LoVo (cell line): ENCODE results near the gene WDR72.
"Not testable (repeated sequence)": the region's sequence is repeated elsewhere in the genome, so short reads cannot be mapped to it uniquely, and the experiment has no call there.

Source experiments
- DNase-seq: peaks from one replicate; pipeline ENCODE4 v3.0.0-alpha.2; 2016; ENCODE audit warnings: low spot score

The WDR72 gene

DNA sequence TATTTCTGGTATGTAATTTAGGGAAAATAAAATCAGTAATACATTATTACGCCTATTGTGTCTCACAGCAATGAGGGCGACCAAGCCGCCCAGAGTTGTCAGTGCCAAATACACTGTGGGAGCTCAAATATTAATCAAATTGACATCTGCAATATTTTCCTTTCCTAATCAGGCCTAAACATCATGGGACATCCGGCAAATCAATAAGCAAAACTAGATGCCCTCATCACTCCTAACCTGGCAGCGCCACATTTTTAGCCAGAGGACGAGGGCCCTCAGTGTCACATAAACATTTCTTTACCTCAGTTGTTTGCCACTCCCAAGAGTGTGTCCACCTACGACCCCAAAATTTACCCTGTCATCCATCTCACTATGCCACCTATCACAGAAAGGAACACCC lies 64.1 kb downstream of the WDR72 start:
- DNase-seq, result no peak

DNA sequence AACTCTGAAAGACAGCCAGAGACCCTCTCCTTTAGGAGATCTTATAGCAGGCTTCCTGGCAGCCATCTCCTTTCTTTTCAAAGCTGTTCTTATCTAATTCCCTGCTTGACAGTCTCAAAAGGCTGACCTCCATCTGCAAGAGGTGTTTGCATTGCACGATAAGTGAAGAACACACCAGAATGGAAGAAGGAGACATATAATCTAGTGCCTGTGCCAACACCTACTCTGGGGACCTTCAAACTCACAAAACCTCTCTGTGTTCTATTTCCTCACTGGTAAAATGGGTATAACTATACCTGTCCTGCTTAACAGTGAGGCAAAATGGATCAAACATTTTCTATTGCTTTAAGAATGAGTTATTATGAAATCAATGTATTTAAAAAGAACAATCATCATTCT lies 65.0 kb downstream of the WDR72 start:
- DNase-seq, result no peak

DNA sequence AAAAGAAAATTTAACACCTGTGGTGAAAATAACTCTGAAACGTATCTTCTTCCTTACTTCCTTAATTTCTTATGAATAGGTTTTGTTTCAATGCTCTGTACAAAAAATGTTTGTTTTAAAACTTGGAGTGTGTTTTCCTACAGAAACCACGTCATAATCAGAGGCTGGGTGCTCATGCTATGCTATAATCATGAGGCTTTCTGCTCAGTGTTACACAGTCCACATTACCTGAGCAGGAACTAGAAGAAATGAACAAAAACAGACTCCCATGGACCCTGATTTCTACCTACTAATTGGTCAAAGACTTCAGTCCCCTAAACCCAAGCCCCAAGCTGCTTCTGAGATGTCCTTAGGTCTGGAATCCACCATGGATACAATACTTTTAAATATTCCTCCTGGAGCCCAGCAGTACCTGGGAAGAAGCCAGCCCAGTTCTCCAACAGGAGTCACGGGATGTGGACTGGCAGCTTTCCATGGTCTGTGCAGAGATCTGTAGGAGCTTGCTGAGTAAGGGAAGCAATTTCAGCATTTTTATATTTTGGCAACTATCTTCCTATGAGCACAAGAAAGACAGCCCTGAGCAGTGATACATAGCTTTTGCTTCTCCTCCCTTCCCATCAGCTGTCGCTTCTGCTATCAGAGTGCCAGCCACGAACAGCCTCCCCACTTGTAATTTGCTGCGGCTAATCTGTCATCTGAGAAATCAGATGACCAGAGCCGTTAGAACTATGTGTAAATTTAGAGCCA lies 65.6 kb downstream of the WDR72 start:
- DNase-seq, result no peak

DNA sequence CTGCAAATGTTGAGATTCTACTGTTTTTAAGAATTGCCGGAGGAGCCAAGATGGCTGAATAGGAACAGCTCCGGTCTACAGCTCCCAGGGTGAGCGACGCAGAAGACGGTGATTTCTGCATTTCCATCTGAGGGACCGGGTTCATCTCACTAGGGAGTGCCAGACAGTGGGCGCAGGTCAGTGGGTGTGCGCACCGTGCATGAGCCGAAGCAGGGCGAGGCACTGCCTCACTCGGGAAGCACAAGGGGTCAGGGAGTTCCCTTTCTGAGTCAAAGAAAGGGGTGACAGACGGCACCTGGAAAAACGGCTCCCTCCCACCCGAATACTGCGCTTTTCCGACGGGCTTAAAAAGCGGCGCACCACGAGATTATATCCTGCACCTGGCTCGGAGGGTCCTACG lies 75.3 kb downstream of the WDR72 start:
- DNase-seq, result not testable (repeated sequence)

DNA sequence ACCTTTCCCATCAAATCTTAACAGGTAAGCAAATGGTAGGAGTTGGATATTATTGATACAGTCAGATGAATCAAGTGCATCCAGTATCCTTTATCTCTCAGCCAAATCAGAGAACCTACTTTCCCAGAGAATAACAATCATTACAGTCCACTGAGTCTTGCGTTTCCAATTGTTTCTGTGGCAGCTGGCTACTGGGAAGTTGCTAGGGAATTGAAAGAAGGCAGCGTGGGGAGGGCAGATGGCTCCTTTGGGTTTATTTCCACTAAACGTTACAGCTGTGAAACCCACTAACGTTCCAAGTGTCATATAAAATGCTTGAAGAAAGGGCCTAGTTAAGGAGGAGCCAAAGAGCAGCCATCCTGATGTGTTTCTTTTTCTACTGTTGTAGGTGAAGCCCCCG lies 78.4 kb downstream of the WDR72 start:
- no peak for DNase-seq

DNA sequence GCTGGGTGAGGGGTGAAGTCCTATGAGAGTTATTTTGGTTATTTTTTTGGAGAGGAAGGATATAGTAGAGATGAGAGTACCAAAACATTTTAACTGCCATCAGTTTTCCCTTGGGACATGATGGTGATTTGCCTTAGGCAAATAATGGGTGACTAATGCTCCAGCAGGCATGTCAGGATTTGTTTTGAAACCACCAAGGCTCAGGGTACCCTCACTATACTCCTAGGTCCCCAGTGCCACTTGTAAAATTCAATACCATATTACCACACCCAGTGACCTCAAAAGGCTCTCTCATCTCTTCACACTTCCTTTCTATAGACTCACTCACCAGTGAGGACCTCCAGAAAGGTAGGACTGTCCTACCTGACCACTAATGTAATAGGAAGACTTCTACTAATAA lies 83.6 kb downstream of the WDR72 start:
- DNase-seq, result no peak

DNA sequence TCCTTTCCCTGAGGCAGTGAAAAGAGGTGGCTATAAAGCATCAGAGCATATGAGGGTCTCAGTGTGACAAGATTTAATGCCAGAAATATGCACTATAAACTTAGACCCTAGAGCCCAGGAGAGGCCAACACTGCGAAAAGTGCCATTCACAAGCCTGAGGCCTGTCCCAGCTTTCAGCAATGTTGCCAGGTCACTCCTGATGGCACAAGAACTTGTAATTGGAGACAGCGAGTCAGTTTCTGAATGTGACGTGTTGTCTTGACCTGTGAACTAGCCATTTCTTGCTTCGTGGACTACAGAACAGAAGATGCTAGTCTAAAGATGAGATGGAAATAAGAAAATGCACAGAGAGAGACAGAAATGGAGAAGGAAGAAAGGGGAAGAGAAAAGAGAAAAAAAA lies 87.9 kb downstream of the WDR72 start:
- no peak for DNase-seq

DNA sequence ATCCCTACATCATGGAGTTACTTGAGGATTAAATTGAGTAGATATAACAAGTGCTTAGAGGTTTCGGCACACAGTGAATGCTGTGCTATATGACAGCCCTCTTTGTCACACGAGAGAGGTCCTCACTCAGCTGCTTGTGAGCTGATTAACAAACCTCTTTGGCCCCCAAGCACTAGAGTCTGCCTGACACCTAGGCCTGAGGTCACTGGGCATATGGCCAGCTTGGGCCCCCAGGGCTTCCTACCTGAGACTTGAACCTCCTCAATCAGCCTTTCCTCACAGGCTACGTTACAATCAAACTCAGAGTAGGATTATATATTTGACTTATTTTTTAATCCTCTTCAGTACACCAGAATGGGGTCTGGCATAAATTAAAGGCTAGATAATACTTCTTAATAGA lies 88.8 kb downstream of the WDR72 start:
- DNase-seq, result no peak

DNA sequence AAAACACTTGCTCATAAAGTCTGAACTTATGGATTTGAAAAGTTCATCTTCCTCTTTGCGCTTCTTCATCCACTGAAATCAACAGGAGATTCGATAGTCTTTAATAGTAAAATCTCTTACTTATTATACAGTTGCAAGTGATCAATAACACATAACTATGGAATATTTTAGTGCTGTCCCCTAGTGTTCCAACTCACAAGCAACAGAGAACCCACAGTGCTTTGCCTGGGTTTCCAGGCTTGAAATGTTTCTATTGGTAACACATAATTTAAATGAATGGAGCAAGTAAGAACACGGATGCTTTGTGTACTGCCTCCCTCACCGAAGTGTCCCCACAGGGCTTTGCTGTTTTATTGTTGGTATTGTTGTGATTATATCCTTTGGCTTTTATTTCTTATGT lies 93.5 kb downstream of the WDR72 start:
- no peak for DNase-seq

DNA sequence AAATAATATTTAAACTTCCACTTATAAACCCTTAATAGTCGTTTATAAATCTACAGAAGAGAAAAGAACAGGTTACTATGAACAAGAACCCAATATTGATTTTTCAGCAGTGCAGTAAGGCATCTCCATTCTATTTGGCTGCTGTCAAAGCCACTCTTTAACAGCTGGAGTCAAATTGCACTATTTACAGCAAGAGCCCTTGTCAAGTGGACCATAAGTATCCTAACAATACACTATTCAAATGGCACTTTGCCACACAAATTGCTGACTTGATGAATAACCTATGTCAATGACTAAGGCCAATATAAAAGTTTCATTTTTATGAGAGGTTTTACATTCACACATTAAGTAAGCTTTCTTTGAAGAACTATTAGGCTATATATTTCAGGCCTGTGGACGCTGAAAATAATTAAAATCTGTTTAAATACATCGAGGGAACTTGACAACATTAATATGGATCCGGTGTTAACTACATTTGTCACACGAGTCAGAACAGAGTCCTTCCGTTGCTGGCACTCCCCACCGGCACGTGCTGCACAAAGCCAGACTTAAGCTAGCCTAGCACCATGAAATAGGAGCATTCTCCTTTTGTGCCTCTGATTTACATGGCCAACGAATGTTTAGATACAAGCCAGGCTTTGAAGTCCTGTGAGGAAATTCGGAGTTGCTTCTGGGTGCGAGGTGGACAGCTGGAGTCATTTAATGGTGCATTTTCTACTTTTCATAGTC lies 100.5 kb downstream of the WDR72 start:
- no peak for DNase-seq

DNA sequence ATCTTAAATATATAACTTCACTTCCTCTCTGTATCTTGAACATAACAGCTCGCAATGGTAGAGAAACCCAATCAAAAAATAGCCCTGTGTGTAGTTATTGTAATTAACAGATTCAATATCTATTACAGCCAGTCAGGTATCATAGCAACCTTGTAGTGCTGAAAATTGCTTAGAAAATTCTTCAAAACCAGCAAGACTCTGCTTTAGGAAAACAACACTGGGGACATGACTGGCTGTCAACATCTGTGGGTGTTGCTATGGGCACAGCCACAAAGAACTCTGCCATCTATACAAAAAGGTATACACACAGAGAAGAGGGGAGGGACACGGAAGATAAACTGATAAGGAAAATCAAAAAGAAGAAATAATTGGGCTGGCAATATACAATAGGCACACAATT lies 101.2 kb downstream of the WDR72 start:
- no peak for DNase-seq

DNA sequence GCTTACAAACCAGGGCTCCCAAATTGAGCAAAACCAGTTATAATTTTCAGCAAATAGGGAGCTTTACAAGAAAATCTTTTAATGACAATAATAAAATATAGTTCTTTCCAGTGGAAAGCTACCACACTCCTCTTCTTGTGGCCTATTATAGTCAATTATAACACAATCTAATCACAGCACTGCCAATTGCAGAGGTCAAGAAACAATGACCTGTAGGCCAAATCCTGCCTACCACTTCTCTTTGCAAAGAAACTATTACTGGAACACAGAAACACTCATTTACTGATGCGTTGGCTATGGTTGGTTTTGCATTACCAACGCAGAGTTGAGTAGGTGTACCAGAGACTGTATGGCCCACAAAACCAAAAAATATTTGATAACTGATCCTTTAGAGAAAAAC lies 110.5 kb downstream of the WDR72 start:
- no peak for DNase-seq

DNA sequence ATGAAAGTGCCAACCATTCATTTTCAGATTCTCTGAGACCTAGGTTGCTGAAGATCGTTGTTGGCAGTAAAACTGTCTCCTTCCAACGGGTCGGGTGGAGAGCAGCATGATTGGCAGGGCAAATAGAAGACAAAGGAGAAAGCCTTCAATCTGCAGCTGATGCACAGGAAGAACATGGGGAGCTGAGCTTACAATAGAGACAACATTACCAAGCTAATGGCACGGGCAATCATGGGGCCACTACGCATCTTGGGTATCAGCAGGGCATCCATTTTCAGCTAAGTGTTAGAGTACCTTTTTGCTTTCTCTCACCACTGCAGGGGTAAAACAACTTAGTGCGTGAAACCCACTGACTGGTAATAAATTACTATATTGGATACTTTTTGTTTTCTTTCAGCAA lies 114.8 kb downstream of the WDR72 start:
- no peak for DNase-seq

DNA sequence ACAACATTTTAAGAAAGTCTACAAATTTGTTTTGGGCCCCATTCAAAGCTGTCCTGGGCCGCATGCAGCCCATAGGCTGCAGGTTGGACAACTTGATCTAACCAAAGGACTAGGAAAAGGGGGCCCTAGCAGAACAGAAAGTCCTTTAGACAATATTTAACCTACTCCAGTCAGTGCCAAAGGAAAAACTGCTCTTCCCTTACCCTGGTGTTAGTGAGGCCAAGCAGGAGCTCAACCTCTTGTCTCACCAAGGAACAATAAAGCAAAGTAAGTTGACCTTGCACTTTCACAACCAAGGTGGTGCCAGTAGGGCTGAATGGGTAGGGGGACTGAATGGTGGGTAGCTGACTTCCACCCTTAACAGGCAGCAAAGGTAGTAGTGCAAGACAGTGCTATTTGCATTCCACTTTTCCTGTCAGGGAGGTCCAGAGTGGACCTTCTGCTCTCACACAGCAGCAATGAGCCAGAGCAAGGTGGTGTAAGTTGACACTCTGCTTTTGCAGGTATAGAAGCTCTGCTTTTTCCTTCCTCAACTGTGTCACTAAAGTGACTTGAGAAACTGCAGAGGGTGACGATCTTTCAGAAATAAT lies 124.9 kb downstream of the WDR72 start:
- DNase-seq, result no peak

DNA sequence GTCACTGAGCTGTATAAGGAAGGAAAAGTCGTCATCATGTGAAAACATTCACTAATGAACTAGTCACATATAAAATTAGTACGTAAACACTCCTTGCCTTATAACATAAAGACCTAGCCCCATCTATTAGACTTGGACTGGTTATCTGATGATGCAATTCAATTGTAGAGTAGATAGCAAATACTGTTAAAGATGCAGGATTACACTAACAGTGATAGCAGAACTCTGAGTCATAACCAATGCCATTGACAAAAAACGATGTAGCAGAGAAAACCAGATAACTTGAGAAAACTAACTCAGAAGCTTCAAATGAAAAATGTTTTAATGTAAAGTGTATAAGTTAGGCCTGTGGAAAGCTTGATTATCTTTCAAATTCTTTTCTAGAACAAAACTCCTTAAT lies 132.2 kb downstream of the WDR72 start:
- DNase-seq, result no peak

DNA sequence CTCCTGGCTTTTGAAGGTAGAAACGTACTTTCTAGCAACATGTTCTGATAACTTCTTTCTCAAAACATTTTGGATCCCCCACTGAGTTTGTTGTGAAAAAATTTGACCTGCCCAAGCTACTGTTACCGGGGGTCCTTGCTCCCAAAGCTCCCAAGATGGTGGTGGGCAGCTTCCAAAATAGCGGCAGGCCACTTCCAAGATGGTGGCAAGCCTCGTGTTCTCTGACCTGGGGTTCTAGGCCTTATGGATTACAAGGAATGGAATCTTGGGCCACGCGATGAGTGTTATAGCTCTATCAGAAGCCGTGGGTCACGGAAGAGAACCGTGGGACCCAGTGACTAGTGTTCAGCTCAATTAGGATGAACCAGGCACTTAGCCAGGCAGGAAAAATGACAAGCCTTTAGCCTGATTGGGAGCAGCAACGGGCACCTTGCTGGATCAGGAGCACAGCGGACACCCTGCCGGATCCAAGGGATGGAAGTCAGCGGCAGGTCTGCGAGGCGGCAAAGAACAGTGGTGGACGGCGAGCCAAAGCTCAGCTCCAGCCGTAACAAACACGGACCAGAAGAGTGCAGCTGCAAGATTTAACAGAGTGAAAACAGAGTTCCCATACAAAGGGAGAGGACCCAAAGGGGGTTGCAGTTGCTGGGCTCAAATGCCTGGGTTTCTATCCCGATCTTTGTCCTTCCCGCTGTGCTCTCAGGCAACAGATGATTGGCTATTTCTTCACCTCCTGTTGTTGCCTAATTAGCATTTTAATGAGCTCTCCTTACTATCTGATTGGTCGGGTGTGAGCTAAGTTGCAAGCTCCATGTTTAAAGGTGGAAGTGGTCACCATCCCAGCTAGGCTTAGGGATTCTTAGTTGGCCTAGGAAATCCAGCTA lies 133.3 kb downstream of the WDR72 start:
- DNase-seq, result no peak

DNA sequence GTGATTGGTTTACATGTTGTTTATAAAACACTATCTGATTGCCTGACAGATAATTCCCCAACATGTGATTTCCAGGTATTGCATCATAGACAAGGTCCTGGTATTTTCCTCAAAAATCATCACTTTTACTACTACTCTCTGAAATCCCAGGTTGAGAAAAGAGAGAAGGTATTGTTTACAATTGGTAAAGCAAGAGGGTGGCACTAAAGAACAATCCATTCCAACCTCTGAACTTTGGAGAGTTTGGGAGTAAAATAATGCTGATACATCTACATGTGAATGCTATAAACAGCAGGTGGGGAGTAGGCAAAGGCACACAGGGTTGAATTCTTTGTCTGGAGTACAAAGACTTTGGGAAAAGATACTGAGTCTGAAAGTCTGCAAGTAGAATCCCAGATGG lies 134.2 kb downstream of the WDR72 start:
- no peak for DNase-seq

DNA sequence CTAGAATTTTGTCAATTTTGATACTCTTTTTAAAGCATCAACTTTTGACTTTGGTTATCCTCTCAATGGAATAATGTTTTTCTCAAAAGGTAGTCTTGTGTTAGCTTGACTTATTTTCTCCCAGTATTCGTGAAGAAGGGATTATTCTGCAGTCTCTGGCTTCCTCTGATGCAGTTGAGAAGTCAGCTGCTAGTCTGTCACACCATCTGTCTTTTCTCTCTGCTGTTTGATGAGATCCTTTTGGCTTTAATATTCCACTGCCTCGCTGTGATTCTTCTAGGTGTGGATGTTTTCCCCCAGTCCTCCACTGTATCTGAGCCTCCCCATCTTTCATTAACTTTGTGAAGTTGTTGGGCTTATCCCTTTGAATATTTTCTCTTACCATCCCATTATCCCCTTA lies 141.0 kb downstream of the WDR72 start:
- DNase-seq, result no peak

DNA sequence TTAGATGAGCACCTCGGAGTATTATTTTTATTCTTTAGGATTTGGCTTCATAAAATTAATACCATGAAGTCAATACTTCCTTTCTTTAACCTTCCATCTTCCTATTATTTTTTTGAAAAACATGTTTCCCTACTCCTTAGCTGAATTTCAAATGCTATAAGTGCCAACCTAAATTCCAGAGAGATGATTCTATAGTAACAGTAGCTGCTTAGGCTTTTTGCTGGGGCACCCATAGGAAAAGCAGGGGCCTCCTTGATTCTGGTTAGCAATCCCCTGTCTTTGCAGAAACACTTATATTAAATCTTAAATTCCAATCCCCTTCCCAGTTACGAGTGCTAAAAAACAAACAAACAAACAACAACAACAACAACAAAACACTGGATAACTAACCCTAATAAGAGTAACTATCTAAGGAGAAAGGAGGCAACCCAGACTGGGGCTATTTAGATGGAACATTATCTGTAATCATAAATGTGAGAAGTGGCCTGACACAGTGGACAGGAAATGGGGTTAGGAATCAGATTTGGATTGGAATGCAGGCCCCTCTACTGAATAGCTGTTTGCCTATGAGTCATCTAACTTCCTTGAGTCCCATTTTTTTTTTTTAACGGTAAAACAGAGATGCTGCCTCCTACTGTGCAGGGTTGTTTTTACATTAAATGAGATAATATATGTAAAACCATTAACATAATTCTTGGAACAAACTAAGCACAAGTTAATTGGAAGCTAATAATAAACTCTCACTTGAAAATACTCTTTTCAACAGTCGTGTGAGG lies 148.1 kb downstream of the WDR72 start:
- DNase-seq, result no peak

DNA sequence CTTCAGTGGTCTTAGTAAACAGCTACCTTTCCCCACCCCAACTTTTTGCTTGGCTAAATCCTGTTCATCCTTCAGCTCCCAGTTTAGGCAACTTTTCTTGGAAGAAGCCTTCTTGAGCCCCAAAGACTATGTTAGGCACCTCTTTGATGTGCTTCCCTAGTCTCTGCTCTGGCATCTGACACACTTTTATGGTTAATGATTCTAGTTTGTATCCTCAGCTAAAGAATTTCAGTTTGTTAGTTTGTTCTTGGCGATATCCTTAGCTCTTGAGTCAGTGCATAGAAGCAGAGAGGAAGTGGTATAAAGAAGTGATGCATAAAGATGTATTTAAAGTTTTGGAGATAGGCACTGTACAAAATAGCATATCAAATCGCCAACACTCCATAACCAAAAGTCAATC lies 168.4 kb downstream of the WDR72 start:
- DNase-seq, result no peak

DNA sequence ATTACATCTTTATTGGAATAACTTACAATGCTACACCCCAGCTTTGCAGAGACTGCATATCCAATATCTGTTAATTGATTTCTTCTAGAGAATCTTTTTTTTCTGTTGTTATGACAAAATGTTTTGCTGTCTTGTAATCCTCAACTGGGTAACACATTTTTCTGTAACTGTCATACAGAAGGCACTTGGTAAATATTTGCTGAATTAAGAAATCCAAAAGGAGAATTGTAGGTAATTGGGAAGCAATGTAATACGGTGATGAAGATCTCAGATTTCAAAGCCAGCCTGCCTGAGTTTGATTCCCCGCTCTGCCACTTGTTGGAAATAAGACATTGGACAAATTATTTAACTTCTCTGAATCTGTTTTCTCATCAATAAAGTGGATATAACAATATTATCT lies 169.1 kb downstream of the WDR72 start:
- no peak for DNase-seq
